Measurements from ENCODE around the gene MYZAP.

GRCh38 chr15:57605491-57605890 is 13.8 kb downstream of the MYZAP start:
- TF ChIP-seq FOXJ3 (CRISPR knock-in tag; IDR thresholded peaks at IDR 0.05; ENCODE audit: borderline replicate concordance) (no peak), AR (CRISPR knock-in tag; IDR thresholded peaks at IDR 0.05) (no peak), CTCF (IDR thresholded peaks at IDR 0.05) (no peak), CREB1 (CRISPR knock-in tag; IDR thresholded peaks at IDR 0.05) (no peak), ATF6 (CRISPR knock-in tag; IDR thresholded peaks at IDR 0.05) (no peak), GABPB1 (CRISPR knock-in tag; IDR thresholded peaks at IDR 0.05) (no peak), FOXP1 (CRISPR knock-in tag; IDR thresholded peaks at IDR 0.05; ENCODE audit: borderline replicate concordance) (no peak)
